Activated CD4-positive, alpha-beta T cell treated with anti-CD3 and anti-CD28 coated beads, Interleukin-2, amount 50 U/mL, for 16 hours (primary cell): Measurements from ENCODE around the gene SPRR5.

ENCODE experiments used
- DNase-seq: peaks from one replicate; pipeline ENCODE4 v3.0.0-alpha.2; 2020

SPRR5 gene

DNA sequence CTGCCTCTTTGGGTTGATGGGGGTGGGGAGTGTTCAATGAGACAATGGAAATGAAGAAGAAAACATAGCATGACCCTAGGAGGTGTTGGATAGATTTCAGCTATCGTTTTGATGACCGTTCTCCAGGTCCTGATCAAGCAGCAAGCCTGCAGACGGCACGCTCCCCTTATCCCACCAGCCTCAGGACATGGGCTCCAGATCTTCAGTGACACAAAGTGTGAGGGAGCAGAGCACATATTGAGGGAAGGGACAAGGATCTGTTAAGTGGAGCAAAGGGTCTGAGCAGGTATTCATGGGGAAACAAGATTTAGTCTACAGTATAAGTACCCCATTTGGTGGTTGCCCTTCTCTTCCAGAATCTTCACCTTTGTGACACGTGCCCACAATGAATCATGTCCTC lies 4.7 kb downstream of the SPRR5 start:
- DNase-seq = no peak

- DNase-seq = no peak
These were observed 6.8 kb downstream of the SPRR5 start for GRCh38 chr1:152953761-152954160.

DNA sequence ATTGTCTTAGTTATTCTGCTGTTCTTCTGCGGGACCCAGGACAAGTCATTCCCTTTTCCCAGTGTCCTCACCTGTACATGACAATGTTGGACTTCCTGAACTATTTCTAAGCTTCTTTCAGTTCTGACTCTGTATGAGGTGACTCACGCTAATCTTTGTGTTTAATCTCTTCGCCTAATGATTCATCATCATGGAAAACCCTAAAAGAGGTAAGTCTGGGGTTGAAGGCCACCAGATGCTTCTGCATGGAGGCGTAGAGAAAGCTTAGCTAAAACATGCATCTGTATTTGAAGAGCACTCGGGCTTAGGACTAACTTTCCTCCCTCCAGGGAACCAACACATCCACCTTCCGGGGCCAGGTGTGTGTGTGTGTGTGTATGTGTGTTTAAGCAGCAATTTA lies 7.4 kb downstream of the SPRR5 start:
- DNase-seq = no peak

DNA sequence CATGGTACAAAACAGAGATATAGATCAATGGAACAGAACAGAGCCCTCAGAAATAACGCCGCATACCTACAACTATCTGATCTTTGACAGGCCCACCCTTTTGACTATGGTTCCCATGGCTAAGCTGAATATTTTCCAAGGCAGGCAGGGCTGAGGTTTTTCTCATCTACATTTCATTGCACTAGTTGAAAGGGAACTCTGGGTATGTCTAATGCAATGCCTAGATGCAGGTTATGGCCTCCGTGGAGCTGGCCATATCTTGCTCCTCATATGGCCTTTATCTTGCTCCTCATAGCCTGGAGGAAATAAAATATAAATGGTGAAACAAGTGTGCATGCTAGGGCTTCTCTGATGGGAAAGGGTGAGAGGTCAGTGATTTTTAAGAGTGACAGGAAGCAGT lies 10.6 kb downstream of the SPRR5 start:
- no peak for DNase-seq

GRCh38 chr1:152959273-152959672 lies 12.3 kb downstream of the SPRR5 start:
- DNase-seq = no peak

DNA sequence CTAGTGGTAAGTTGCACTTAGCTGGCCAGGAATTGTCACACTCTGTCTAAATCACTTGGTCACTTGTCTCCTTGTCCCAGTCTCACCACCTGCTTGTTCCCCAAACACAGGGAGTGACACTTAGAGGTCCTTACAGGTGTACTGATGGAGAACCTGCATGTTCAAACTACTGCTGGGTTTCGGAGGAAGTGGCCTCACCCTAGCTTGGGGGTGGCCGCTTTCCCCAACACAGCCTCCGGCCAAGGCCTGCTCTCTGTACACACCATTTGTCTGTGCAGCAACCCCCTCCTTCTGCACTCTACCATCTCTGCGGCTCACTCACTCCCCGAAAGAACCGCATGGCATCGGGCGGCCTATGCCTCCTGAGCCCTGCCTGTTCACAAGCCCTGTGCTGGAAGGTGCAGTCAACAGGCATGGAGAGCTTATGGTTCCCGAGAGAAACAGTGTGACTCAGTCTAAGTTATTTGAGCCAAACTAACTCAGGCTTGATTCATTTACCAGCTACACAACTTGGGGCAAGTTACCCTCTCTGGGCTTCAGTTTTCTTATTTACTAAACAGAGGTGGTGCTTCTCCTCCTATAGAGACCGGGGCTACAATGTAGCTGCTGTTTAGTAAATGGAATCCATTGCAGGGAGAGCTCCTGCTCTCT lies 12.9 kb downstream of the SPRR5 start:
- no peak for DNase-seq

- DNase-seq = peak; percentile 8
These were observed 13.5 kb downstream of the SPRR5 start for GRCh38 chr1:152960452-152961044.

GRCh38 chr1:152961226-152961891 lies 14.4 kb downstream of the SPRR5 start:
- no peak for DNase-seq

- DNase-seq = no peak
These were observed 15.9 kb downstream of the SPRR5 start for GRCh38 chr1:152962876-152963415.

DNA sequence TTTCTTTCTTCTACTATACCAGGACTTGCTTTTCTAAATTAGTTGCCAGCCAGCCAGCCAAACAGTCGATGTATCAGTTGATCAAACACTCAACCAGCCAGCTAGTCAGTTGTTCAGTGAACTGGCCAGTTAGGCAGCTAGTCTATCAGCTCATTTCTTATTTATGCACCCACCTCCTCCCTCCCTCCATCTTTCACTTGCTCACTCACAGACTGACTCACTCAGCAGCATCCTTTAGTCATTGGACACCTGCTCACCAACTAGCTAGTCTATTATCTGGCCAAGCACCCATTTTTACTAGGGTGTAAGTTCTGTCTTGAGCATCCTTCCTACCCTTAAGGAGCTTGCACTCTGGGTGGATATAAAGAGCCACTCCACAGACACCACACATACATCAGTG lies 17.5 kb downstream of the SPRR5 start:
- no peak for DNase-seq

DNA sequence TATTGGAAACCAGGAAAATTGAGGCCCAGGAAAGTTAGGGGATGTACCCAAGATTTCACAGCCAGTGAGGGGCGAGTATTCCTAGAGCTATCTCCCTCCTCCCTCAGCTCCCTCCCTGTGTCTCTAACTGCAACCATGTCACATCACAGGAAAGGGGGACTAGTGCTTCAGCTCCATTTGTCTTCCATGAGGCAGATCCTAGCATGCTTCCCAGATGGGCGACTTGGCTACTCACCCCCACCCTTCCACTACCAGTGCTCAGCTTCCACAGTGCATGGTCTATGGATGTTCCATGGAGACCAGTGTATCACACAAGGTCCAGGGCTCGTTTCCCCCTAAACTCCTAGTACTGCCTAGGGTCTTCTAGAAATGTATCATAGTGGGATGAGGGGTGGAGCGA lies 18.8 kb downstream of the SPRR5 start:
- DNase-seq = no peak

- peak; percentile 51 for DNase-seq
These were observed 20.2 kb downstream of the SPRR5 start for GRCh38 chr1:152967201-152967600.

GRCh38 chr1:152968248-152968647 lies 21.2 kb downstream of the SPRR5 start:
- DNase-seq = peak; percentile 24

- DNase-seq = no peak
These were observed 22.0 kb downstream of the SPRR5 start for GRCh38 chr1:152969036-152969435.

DNA sequence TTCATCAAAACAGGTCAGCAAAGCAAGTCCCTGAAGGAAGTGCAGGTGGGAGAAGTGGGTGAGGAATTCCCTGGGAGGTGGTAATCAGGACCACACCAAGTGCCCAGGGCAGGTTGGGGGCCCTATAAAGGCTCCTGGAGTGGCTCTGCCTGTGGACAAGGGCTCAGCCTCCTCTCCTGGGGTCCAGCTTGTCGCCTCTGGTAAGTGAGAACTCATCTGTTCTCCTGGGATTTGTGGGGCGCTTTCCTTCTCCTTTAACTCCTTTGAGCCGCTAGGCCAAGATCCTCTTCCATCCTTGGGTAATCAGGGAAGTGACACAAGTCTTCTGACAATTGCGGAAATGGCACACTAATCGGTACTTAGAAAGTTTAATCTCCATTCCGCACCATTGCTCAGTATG lies 23.5 kb downstream of the SPRR5 start, which contains the start of gene SPRR4:
Gene SPRR4 (plus strand): TSS at position 154 of the 400 bp plus-strand sequence. CDS start 1,243 bp downstream, outside the sequence.
- DNase-seq = no peak

DNA sequence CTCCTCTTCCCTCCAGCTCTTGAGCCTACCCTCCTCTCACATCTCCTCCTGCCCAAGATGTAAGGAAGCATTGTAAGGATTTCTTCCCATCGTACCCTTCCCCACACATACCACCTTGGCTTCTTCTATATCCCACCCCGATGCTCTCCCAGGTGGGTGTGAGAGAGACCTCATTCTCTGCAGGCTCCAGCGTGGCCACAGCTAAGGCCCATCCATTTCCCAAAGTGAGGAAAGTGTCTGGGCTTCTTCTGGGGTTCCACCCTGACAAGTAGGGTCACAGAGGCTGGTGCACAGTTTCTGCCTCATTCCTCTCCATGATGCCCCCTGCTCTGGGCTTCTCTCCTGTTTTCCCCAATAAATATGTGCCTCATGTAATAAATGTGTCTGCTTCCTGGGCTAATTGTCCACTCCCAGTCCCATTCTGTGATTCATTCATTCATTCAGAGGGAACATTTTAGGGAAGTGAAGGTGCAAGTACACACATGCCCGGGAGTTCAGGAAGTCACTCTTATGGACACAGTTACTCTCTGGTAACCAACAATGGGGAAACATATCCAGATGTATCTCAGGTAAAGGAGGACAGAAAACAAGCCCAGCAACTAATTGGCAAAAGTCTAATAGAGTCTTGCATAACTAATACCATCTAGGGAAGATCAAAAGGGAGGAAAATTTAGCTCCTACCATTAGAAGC lies 25.3 kb downstream of the SPRR5 start:
- DNase-seq = no peak

- DNase-seq = no peak
These were observed 29.7 kb downstream of the SPRR5 start for GRCh38 chr1:152976688-152977087.

- DNase-seq = no peak
These were observed 30.6 kb downstream of the SPRR5 start for GRCh38 chr1:152977614-152978013.

DNA sequence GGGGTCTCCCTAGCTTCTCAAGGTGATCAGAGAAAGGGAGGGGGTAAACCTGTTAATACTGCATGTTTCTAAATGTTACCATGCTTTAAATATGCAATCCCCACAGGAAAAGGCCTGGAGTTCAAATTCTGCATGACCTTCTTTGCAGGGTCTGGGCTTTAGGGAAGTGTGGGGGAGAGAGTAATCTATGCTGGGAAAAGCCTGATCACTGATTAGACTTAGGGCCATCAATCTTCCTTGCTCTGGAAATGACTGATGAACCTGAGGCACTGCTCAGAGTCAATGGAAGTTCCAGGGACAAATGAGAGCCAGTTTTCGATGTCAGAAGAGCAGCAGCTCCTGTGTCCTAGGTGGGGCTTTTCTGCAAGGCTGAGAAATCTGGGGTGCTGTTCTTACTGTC lies 33.7 kb downstream of the SPRR5 start:
- DNase-seq = no peak

- no peak for DNase-seq
These were observed 34.3 kb downstream of the SPRR5 start for GRCh38 chr1:152981146-152981871.

GRCh38 chr1:152982076-152982475 lies 35.1 kb downstream of the SPRR5 start:
- no peak for DNase-seq

- no peak for DNase-seq
These were observed 36.2 kb downstream of the SPRR5 start for GRCh38 chr1:152983234-152983633.

GRCh38 chr1:152983743-152984142 lies 36.7 kb downstream of the SPRR5 start, which contains the start of gene SPRR1A:
TSS of gene SPRR1A (plus strand) at chr1:152984081. CDS start at chr1:152985231, 1,150 bp downstream.
- no peak for DNase-seq
